Caco-2 (cell line): Measurements from ENCODE around the gene DLX5. TPM values are rescaled to one million over a fixed set of nuclear protein-coding genes. Genes with fewer than 3 reads are reported as not detected.

ENCODE experiments used
- BruUV-seq: library from RNA; stranded (reverse); fragments of 400-500 nt; replicated peaks from 2 replicates; lab custom pipeline; 2021; lab: Mats Ljungman, UMichigan
- CTCF ChIA-PET: fragments of 300-600 bp; sonication (Branson Sonifier 250); formaldehyde crosslinking; loops from one replicate; lab custom pipeline; 2022; ENCODE audit warnings: antibody characterized with exemption; lab: Charles Lee
- POLR2A ChIA-PET: fragments of 300-600 bp; sonication (Branson Sonifier 250); formaldehyde crosslinking; loops from one replicate; lab custom pipeline; 2022; ENCODE audit warnings: antibody characterized with exemption; lab: Charles Lee
- DNase-seq, 2 experiments: peaks; one replicate each; pipeline versions ENCODE4 v3.0.0 to v3.0.0-alpha.2; 2020 to 2022
- H3K27me3 ChIP-seq: replicated peaks from 2 replicates; pipeline ENCODE4 v1.6.0; 2011; ENCODE audit warnings: low read length; ENCODE audit not compliant: control insufficient read depth, insufficient read depth
- H3K36me3 ChIP-seq: 2 replicates; pipeline ENCODE4 v1.5.1; 2011; ENCODE audit warnings: low read length; ENCODE audit not compliant: control insufficient read depth, insufficient read depth
- H3K4me1 ChIP-seq: fragments of 250-450 bp; sonication (Bioruptor Pico); 2 replicates; pipeline ENCODE4 v1.5.1; 2020; ENCODE audit warnings: mild to moderate bottlenecking
- H3K4me3 ChIP-seq: 2 replicates; pipeline ENCODE4 v1.5.1; 2011; ENCODE audit warnings: low read depth, mild to moderate bottlenecking, control low read depth, low read length
- H3K9me3 ChIP-seq: fragments of 250-450 bp; sonication (Bioruptor Pico); 2 replicates; pipeline ENCODE4 v1.5.1; 2020; ENCODE audit warnings: mild to moderate bottlenecking, moderate library complexity
- H3K27ac Mint-ChIP-seq: one replicate; pipeline ENCODE4 v1.8.0; 2022; ENCODE audit warnings: mixed read lengths; ENCODE audit not compliant: unreplicated experiment
- H3K27me3 Mint-ChIP-seq: one replicate; pipeline ENCODE4 v1.8.0; 2022; ENCODE audit warnings: mixed read lengths; ENCODE audit not compliant: insufficient read depth, unreplicated experiment
- H3K36me3 Mint-ChIP-seq: one replicate; pipeline ENCODE4 v1.8.0; 2022; ENCODE audit warnings: mild to moderate bottlenecking, mixed read lengths; ENCODE audit not compliant: insufficient read depth, unreplicated experiment
- H3K4me1 Mint-ChIP-seq: one replicate; pipeline ENCODE4 v1.8.0; 2022; ENCODE audit warnings: low read depth, mixed read lengths; ENCODE audit not compliant: unreplicated experiment
- H3K4me3 Mint-ChIP-seq: one replicate; pipeline ENCODE4 v1.8.0; 2022; ENCODE audit warnings: mild to moderate bottlenecking, moderate library complexity, mixed read lengths; ENCODE audit not compliant: unreplicated experiment
- H3K9me3 Mint-ChIP-seq: one replicate; pipeline ENCODE4 v1.8.0; 2022; ENCODE audit warnings: mixed read lengths; ENCODE audit not compliant: unreplicated experiment
- CTCF ChIP-seq, 2 experiments: fragments of 200-600 bp in 1 of 2; IDR thresholded peaks; 1 replicate in 1 of 2; 2 replicates in 1 of 2; pipeline versions ENCODE4 v1.5.1 to v1.8.0; 2011 to 2022; ENCODE audit warnings: antibody characterized with exemption in 1 of 2, control low read depth in 1 of 2, inconsistent platforms in 1 of 2, low read depth in 1 of 2, low read length in 1 of 2, mild to moderate bottlenecking in 1 of 2, moderate library complexity in 1 of 2; ENCODE audit not compliant: insufficient read depth in 1 of 2, severe bottlenecking in 1 of 2, unreplicated experiment in 1 of 2
- intact Hi-C: fragments of 100-400 bp; cut with micrococcal nuclease; formaldehyde crosslinking; loops from one replicate; pipeline ENCODE4 v1.10.0; 2022; ENCODE audit not compliant: unreplicated experiment
- total RNA-seq: library from RNA; stranded (reverse); gene quantifications from 2 replicates; pipeline ENCODE4 v1.2.3, GENCODE V29; 2022

The DLX5 gene
- total RNA-seq, 1 experiment from 2014 or later: not detected

GRCh38 chr7:97017192-97018125 is 7.2 kb downstream of the DLX5 start:
- no TSS peak for BruUV-seq
- H3K4me1 ChIP-seq: no peaks in the 10 kb centered on the region
- H3K4me3 Mint-ChIP-seq: peak overlapping the region; percentile 78
- no peak for TF ChIP-seq CTCF (IDR thresholded peaks at IDR 0.05; ENCODE audit: insufficient read depth in 1 of 2, low read depth in 1 of 2, low read length in 1 of 2, severe bottlenecking in 1 of 2, unreplicated experiment in 1 of 2)
- H3K27me3 ChIP-seq: no peaks in the 10 kb centered on the region; the same call in 1 of the 2 replicates
- ChIA-PET CTCF (interaction anchor here (1.3 to 2.2 kb wide), 3 partner anchors 10 to 328 kb away, joined by 3 to 10 read pairs (median 8); partner anchors contain the start of gene DLX6), POLR2A (no interaction called here)
- no peak overlapping the region for H3K27ac Mint-ChIP-seq
- H3K27me3 Mint-ChIP-seq: peaks cover 32% of the 10 kb centered on the region
- DNase-seq: no peak
- H3K36me3 ChIP-seq: no peaks in the 10 kb centered on the region
- no peaks in the 10 kb centered on the region for H3K9me3 Mint-ChIP-seq
- no peaks in the 10 kb centered on the region for H3K9me3 ChIP-seq
- H3K36me3 Mint-ChIP-seq: peaks cover 8% of the 10 kb centered on the region
- intact Hi-C loops: no loop called here
- peak overlapping the region; percentile 37; the same call in 1 of the 2 replicates for H3K4me3 ChIP-seq
- H3K4me1 Mint-ChIP-seq: no peaks in the 10 kb centered on the region

GRCh38 chr7:97016381-97017191 is 8.0 kb downstream of the DLX5 start:
- H3K9me3 Mint-ChIP-seq: no peaks in the 10 kb centered on the region
- peaks cover 28% of the 10 kb centered on the region for H3K27me3 Mint-ChIP-seq
- H3K36me3 Mint-ChIP-seq: peaks cover 8% of the 10 kb centered on the region
- no peaks in the 10 kb centered on the region for H3K36me3 ChIP-seq
- H3K27me3 ChIP-seq: no peaks in the 10 kb centered on the region; the same call in 1 of the 2 replicates
- TF ChIP-seq CTCF (IDR thresholded peaks at IDR 0.05; ENCODE audit: insufficient read depth in 1 of 2, low read depth in 1 of 2, low read length in 1 of 2, severe bottlenecking in 1 of 2, unreplicated experiment in 1 of 2): no peak
- no peaks in the 10 kb centered on the region for H3K9me3 ChIP-seq
- peak overlapping the region; percentile 78 for H3K4me3 Mint-ChIP-seq
- peak; percentile 53 to 60 for DNase-seq
- intact Hi-C loops: loop anchor here (1.0 kb wide), 1 partner anchor 8 kb away; the partner anchor contains the start of gene DLX5
- ChIA-PET CTCF (interaction anchor here (0.6 to 2.2 kb wide), 5 partner anchors 11 to 1234 kb away, joined by 3 to 10 read pairs (median 3); partner anchors contain the start of gene DLX6), POLR2A (interaction anchor here (1.5 kb wide), 1 partner anchor 11 kb away, joined by 3 read pairs; no protein-coding TSS in a partner anchor)
- no peaks in the 10 kb centered on the region for H3K4me1 ChIP-seq
- no peak overlapping the region for H3K27ac Mint-ChIP-seq
- no TSS peak for BruUV-seq
- H3K4me3 ChIP-seq: peak overlapping the region; percentile 37
- no peaks in the 10 kb centered on the region for H3K4me1 Mint-ChIP-seq
